OCI-LY3 (cell line): ENCODE data around the gene FOSL2.

ENCODE experiments used
- EZH2phosphoT487 ChIP-seq: fragments of 200-600 bp; shearing (Covaris generic); IDR thresholded peaks from 2 replicates; pipeline ENCODE4 v1.6.1; 2018; ENCODE audit warnings: antibody characterized with exemption, mixed run types, low read depth
- TF ChIP-seq, protein P1 (sequence below): fragments of 200-600, 300-600 bp; sonication (generic); IDR thresholded peaks from 2 replicates; pipeline ENCODE4 v1.5.1; 2014; ENCODE audit warnings: antibody characterized with exemption, low read length, low read depth

GRCh38 chr2:28377984-28378678 is 14.5 kb upstream of the FOSL2 start:
- TF ChIP-seq, protein P1, sequence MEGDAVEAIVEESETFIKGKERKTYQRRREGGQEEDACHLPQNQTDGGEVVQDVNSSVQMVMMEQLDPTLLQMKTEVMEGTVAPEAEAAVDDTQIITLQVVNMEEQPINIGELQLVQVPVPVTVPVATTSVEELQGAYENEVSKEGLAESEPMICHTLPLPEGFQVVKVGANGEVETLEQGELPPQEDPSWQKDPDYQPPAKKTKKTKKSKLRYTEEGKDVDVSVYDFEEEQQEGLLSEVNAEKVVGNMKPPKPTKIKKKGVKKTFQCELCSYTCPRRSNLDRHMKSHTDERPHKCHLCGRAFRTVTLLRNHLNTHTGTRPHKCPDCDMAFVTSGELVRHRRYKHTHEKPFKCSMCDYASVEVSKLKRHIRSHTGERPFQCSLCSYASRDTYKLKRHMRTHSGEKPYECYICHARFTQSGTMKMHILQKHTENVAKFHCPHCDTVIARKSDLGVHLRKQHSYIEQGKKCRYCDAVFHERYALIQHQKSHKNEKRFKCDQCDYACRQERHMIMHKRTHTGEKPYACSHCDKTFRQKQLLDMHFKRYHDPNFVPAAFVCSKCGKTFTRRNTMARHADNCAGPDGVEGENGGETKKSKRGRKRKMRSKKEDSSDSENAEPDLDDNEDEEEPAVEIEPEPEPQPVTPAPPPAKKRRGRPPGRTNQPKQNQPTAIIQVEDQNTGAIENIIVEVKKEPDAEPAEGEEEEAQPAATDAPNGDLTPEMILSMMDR, result no peak
- TF ChIP-seq EZH2phosphoT487, result no peak
